Activated B cell treated with CpG ODN at 0.5 μM for 24 hours (primary cell): ENCODE results near the gene PRDX2. TPM values are rescaled to one million over a fixed set of nuclear protein-coding genes. Genes with fewer than 3 reads are reported as not detected.

Experiments
- ATAC-seq: fragments of 200-7000 bp; cut with Tn5 transposase; one replicate; pipeline ENCODE4 v1.10.0; 2021; ENCODE audit warnings: low read depth, mild to moderate bottlenecking, moderate library complexity
- CTCF ChIA-PET: fragments of 350-600 bp; sonication (Branson Sonifier 250); formaldehyde crosslinking; loops from one replicate; lab custom pipeline; 2021; ENCODE audit warnings: antibody characterized with exemption; lab: Charles Lee
- POLR2A ChIA-PET: fragments of 350-600 bp; sonication (Branson Sonifier 250); formaldehyde crosslinking; loops from one replicate; lab custom pipeline; 2021; ENCODE audit warnings: antibody characterized with exemption; lab: Charles Lee
- DNase-seq: peaks from one replicate; pipeline ENCODE4 v3.0.0; 2022
- H3K27ac Mint-ChIP-seq: one replicate; pipeline ENCODE4 v1.8.0; 2020; ENCODE audit warnings: mixed read lengths
- H3K27me3 Mint-ChIP-seq: one replicate; pipeline ENCODE4 v1.8.0; 2021; ENCODE audit warnings: mixed read lengths
- H3K36me3 Mint-ChIP-seq: one replicate; pipeline ENCODE4 v1.8.0; 2021; ENCODE audit warnings: low read depth, mixed read lengths
- H3K4me1 Mint-ChIP-seq: one replicate; pipeline ENCODE4 v1.8.0; 2021; ENCODE audit warnings: mixed read lengths
- H3K4me3 Mint-ChIP-seq: one replicate; pipeline ENCODE4 v1.8.0; 2020; ENCODE audit warnings: mild to moderate bottlenecking, mixed read lengths
- H3K9me3 Mint-ChIP-seq: one replicate; pipeline ENCODE4 v1.8.0; 2020; ENCODE audit warnings: mixed read lengths
- intact Hi-C: fragments of 100-400 bp; cut with micrococcal nuclease; formaldehyde crosslinking; loops from one replicate; pipeline ENCODE4 v1.15.1; 2024
- total RNA-seq: library from RNA; stranded (reverse); gene quantifications from 2 replicates; pipeline ENCODE4 v1.2.3, GENCODE V29; 2022
- TF ChIP-seq, protein P1 (sequence below): fragments of 200-600 bp; IDR thresholded peaks from one replicate; pipeline ENCODE4 v1.8.0; 2022; ENCODE audit warnings: antibody characterized with exemption, mild to moderate bottlenecking

The PRDX2 gene
- total RNA-seq, 1 donor from 2014 or later, result 53.1 TPM

GRCh38 chr19:12792051-12792852, 9.3 kb downstream of the PRDX2 start:
- TF ChIP-seq, protein P1, sequence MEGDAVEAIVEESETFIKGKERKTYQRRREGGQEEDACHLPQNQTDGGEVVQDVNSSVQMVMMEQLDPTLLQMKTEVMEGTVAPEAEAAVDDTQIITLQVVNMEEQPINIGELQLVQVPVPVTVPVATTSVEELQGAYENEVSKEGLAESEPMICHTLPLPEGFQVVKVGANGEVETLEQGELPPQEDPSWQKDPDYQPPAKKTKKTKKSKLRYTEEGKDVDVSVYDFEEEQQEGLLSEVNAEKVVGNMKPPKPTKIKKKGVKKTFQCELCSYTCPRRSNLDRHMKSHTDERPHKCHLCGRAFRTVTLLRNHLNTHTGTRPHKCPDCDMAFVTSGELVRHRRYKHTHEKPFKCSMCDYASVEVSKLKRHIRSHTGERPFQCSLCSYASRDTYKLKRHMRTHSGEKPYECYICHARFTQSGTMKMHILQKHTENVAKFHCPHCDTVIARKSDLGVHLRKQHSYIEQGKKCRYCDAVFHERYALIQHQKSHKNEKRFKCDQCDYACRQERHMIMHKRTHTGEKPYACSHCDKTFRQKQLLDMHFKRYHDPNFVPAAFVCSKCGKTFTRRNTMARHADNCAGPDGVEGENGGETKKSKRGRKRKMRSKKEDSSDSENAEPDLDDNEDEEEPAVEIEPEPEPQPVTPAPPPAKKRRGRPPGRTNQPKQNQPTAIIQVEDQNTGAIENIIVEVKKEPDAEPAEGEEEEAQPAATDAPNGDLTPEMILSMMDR, result no peak
- DNase-seq, result peak; percentile 72
- Mint-ChIP-seq H3K4me3 (peak overlapping the region; percentile 96), H3K36me3 (peaks cover 20% of the 10 kb centered on the region), H3K27me3 (no peaks in the 10 kb centered on the region), H3K27ac (peak overlapping the region; percentile 97), H3K4me1 (peaks cover 57% of the 10 kb centered on the region), H3K9me3 (no peaks in the 10 kb centered on the region)
- no peak for ATAC-seq
- CTCF ChIA-PET, result interaction anchor here (1.8 to 11.4 kb wide), 5 partner anchors 10 to 29 kb away, joined by 4 to 280 read pairs (median 19); partner anchors contain the start of genes HOOK2, PRDX2, RNASEH2A and THSD8
- intact Hi-C loops, result loop anchor here (2.0 to 5.0 kb wide), 3 partner anchors 180 to 361 kb away; partner anchors contain the start of genes LYL1, ZNF490 and ZNF791
- POLR2A ChIA-PET, result interaction anchor here (0.6 to 13.2 kb wide), 33 partner anchors 8 to 995 kb away, joined by 3 to 909 read pairs (median 7); partner anchors contain the start of genes CALR, DHPS, DNASE2 and FARSA

- Mint-ChIP-seq H3K36me3 (peaks cover 18% of the 10 kb centered on the region), H3K9me3 (no peaks in the 10 kb centered on the region), H3K4me3 (peak within 1 kb of the TSS; percentile 96), H3K27ac (peak within 1 kb of the TSS; percentile 97), H3K27me3 (no peaks in the 10 kb centered on the region), H3K4me1 (peaks cover 63% of the 10 kb centered on the region)
- ATAC-seq (peak; percentile 29), DNase-seq (peak; percentile 96)
- intact Hi-C loops, result loop anchor here (1.0 to 5.0 kb wide), 4 partner anchors 9 to 361 kb away; partner anchors contain the start of genes LYL1, ZNF490 and ZNF791
- ChIA-PET POLR2A (interaction anchor here (0.6 to 13.2 kb wide), 32 partner anchors 9 to 995 kb away, joined by 3 to 909 read pairs (median 6); partner anchors contain the start of genes CALR, DHPS, FARSA and FBXW9), CTCF (interaction anchor here (1.8 to 11.4 kb wide), 4 partner anchors 9 to 28 kb away, joined by 4 to 280 read pairs (median 148); partner anchors contain the start of genes HOOK2, PRDX2 and THSD8)
- TF ChIP-seq, protein P1, result no peak
Measured at GRCh38 chr19:12791345-12792050, 10.1 kb downstream of the PRDX2 start, which contains the start of gene JUNB. TSS of gene JUNB (plus strand) at chr19:12791486. CDS start at chr19:12791772, 286 bp downstream.

- Mint-ChIP-seq H3K27ac (peak overlapping the region; percentile 97), H3K36me3 (peaks cover 18% of the 10 kb centered on the region), H3K4me1 (peaks cover 56% of the 10 kb centered on the region), H3K27me3 (no peaks in the 10 kb centered on the region), H3K9me3 (no peaks in the 10 kb centered on the region), H3K4me3 (peak overlapping the region; percentile 96)
- ATAC-seq (no peak), DNase-seq (no peak)
- POLR2A ChIA-PET, result interaction anchor here (0.6 to 13.2 kb wide), 24 partner anchors 10 to 1025 kb away, joined by 3 to 909 read pairs (median 7); partner anchors contain the start of genes DHPS, FARSA, FBXW9 and GET3
- intact Hi-C loops, result loop anchor here (1.0 to 5.0 kb wide), 3 partner anchors 8 to 312 kb away; partner anchors contain the start of genes LYL1, ZNF490 and ZNF791
- TF ChIP-seq, protein P1, result no peak
- CTCF ChIA-PET, result interaction anchor here (3.6 to 11.4 kb wide), 3 partner anchors 8 to 27 kb away, joined by 19 to 280 read pairs (median 278); partner anchors contain the start of gene HOOK2
Measured at GRCh38 chr19:12790628-12791344, 10.8 kb downstream of the PRDX2 start.

DNA sequence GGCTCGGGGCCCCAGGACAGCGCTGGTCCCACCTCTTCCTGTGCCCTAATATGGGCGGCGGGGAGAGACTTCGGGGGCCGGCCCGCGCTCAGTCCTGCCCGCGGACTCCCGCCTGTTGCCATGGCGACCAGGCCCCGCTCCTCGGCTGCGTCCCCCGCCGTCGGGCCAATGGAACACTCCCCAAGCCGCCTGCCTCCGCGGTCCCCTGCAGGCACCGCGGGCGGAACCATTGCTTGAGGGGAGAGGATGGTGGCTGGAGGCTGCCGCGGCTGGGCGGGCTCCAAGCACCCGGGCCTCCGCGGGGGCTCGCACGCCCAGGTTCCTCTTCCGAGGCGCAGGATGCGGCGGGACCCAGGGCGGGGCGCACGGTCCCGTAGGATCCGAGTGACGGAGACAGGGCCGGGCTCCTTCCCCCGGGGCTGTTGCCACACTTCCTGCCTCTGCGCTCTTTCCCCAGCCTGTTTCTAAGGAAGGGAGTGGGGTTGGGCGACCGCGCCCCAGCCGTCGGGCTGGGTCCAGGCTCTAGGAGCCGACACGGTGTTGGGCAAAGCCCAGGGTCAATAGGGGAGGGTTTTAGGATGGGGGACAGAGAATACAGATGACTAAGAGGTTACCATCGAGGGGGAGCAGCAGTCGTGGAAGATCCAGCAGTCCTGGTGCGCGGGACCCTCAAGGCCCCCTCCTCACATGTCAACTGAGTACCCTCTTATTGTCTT, 11.5 kb downstream of the PRDX2 start:
- Mint-ChIP-seq H3K36me3 (peaks cover 18% of the 10 kb centered on the region), H3K4me3 (peak overlapping the region; percentile 96), H3K9me3 (no peaks in the 10 kb centered on the region), H3K4me1 (peaks cover 52% of the 10 kb centered on the region), H3K27ac (peak overlapping the region; percentile 97), H3K27me3 (no peaks in the 10 kb centered on the region)
- TF ChIP-seq, protein P1, result no peak
- peak; percentile 95 for DNase-seq
- intact Hi-C loops, result loop anchor here (5.0 kb wide), 2 partner anchors 178 to 312 kb away; partner anchors contain the start of genes LYL1, ZNF490 and ZNF791
- ChIA-PET CTCF (interaction anchor here (3.6 to 11.4 kb wide), 4 partner anchors 8 to 26 kb away, joined by 19 to 280 read pairs (median 160); partner anchors contain the start of gene HOOK2), POLR2A (interaction anchor here (0.6 to 13.2 kb wide), 11 partner anchors 12 to 1024 kb away, joined by 3 to 909 read pairs (median 6); partner anchors contain the start of genes CALR, FBXW9, GET3 and HOOK2)
- peak; percentile 43 for ATAC-seq
